Small intestine (tissue), 7 donors: ENCODE data around the gene SATB2. TPM values are rescaled to one million over a fixed set of nuclear protein-coding genes. Genes with fewer than 3 reads are reported as not detected.

Experiments used
- DNase-seq, 2 donors: peaks; one replicate each; pipeline versions ENCODE4 v3.0.0 to v3.0.0-alpha.2; 2013
- FAIRE-seq: peaks from 2 replicates; lab custom pipeline; 2012; peaks lifted over from hg19 to GRCh38; lab: Jason Lieb, UNC
- H3K27ac ChIP-seq, 3 donors: one replicate each; pipeline ENCODE4 v1.5.1; 2013; ENCODE audit warnings: low read length in 2 of 3, mild to moderate bottlenecking in 2 of 3, control low read depth in 1 of 3, inconsistent platforms in 1 of 3, low read depth in 1 of 3, moderate library complexity in 1 of 3
- H3K27me3 ChIP-seq, 3 donors: one replicate each; pipeline ENCODE4 v1.6.1; 2013; ENCODE audit warnings: low read length in 3 of 3, inconsistent platforms in 1 of 3; ENCODE audit not compliant: control insufficient read depth in 3 of 3, insufficient read depth in 3 of 3
- H3K36me3 ChIP-seq, 3 donors: one replicate each; pipeline ENCODE4 v1.6.1; 2013; ENCODE audit warnings: low read length in 3 of 3, inconsistent platforms in 1 of 3, low read depth in 1 of 3, mild to moderate bottlenecking in 1 of 3, moderate library complexity in 1 of 3; ENCODE audit not compliant: control insufficient read depth in 3 of 3, insufficient read depth in 2 of 3
- H3K4me1 ChIP-seq, 3 donors: one replicate each; pipeline ENCODE4 v1.6.1; 2013; ENCODE audit warnings: low read length in 2 of 3, inconsistent platforms in 1 of 3, low read depth in 1 of 3, mild to moderate bottlenecking in 1 of 3, moderate library complexity in 1 of 3; ENCODE audit not compliant: control insufficient read depth in 3 of 3, insufficient read depth in 2 of 3
- H3K4me3 ChIP-seq, 3 donors: one replicate each; pipeline ENCODE4 v1.5.1; 2013; ENCODE audit warnings: low read length in 3 of 3, control low read depth in 1 of 3, inconsistent platforms in 1 of 3, low read depth in 1 of 3, mild to moderate bottlenecking in 1 of 3, moderate library complexity in 1 of 3
- H3K9me3 ChIP-seq, 2 donors: one replicate each; pipeline ENCODE4 v1.6.1; 2013; ENCODE audit warnings: low read depth in 1 of 2, low read length in 1 of 2; ENCODE audit not compliant: control insufficient read depth in 2 of 2, insufficient read depth in 1 of 2
- WGBS, 3 donors: extraction: QIAGEN DNeasy Blood & Tissue Kit; methylation state at CpG; one replicate each; pipeline ENCODE4 v1.1.7; 2013; 5-methylcytosine and 5-hydroxymethylcytosine counted together
- polyA plus RNA-seq, 4 donors: library from polyadenylated mRNA; stranded (reverse) in 3 of 4; unstranded in 1 of 4; fragments of 200-250 nt in 3 of 4; fragments of 120-200 nt in 1 of 4; gene quantifications; one replicate each; pipeline versions ENCODE4 v1.2.1 to v1.2.3, GENCODE V29; 2013
- donor health status: healthy with polysubstance abuse.
- donor health status: control.
- donor health status: control.
- donor health status: Bipolar disorder and iron deficiency.
- donor health status: healthy.

The SATB2 gene
- polyA plus RNA-seq, 4 donors: 1.5 to 33.9 (median 2.0) TPM

- H3K36me3 ChIP-seq: peaks cover 0 to 2% (median 0%) of the 10 kb centered on the region in 3 donors
Measured at GRCh38 chr2:199329466-199329865, 128.3 kb downstream of the SATB2 start.

GRCh38 chr2:199329031-199329430 is 128.7 kb downstream of the SATB2 start:
- no peaks in the 10 kb centered on the region for H3K27me3 ChIP-seq
- FAIRE-seq (no peak), DNase-seq (no peak)
- H3K4me1 ChIP-seq: no peaks in the 10 kb centered on the region
- 93 to 95% (median 94%) methylated on average over 4 of the region's 4 CpGs for WGBS, 3 donors
- no peak overlapping the region for H3K4me3 ChIP-seq
- H3K9me3 ChIP-seq: no peaks in the 10 kb centered on the region
- no peak overlapping the region for H3K27ac ChIP-seq
- H3K36me3 ChIP-seq: peaks cover 0 to 2% (median 0%) of the 10 kb centered on the region in 3 donors

More at GRCh38 chr2:199329466-199329865, 128.3 kb downstream of the SATB2 start:
- no peak overlapping the region for H3K27ac ChIP-seq
- no peaks in the 10 kb centered on the region for H3K4me1 ChIP-seq
- no peak for FAIRE-seq
- H3K9me3 ChIP-seq: no peaks in the 10 kb centered on the region
- WGBS, 3 donors: 57 to 59% (median 57%) methylated on average over 5 of the region's 5 CpGs
- no peaks in the 10 kb centered on the region for H3K27me3 ChIP-seq
- no peak for DNase-seq
- no peak overlapping the region for H3K4me3 ChIP-seq

GRCh38 chr2:199325881-199326280 is 131.9 kb downstream of the SATB2 start:
- no peak for DNase-seq
- 77 to 85% (median 79%) methylated on average over 1 of the region's 1 CpG for WGBS, 3 donors
- Histone ChIP-seq H3K4me3 (no peak overlapping the region), H3K9me3 (no peaks in the 10 kb centered on the region), H3K27ac (no peak overlapping the region), H3K4me1 (no peaks in the 10 kb centered on the region), H3K27me3 (no peaks in the 10 kb centered on the region), H3K36me3 (peaks cover 0 to 2% (median 0%) of the 10 kb centered on the region in 3 donors)
- FAIRE-seq: no peak

- WGBS, 3 donors: 54 to 71% (median 69%) methylated on average over 1 of the region's 1 CpG
- no peaks in the 10 kb centered on the region for H3K4me1 ChIP-seq
- FAIRE-seq: no peak
- H3K36me3 ChIP-seq: no peaks in the 10 kb centered on the region
- no peak overlapping the region for H3K27ac ChIP-seq
- H3K4me3 ChIP-seq: no peak overlapping the region
- no peaks in the 10 kb centered on the region for H3K9me3 ChIP-seq
- DNase-seq: no peak
- no peaks in the 10 kb centered on the region for H3K27me3 ChIP-seq
Measured at GRCh38 chr2:199322151-199322550, 135.6 kb downstream of the SATB2 start.

- FAIRE-seq (no peak), DNase-seq (no peak)
- no peaks in the 10 kb centered on the region for H3K4me1 ChIP-seq
- no peak overlapping the region for H3K4me3 ChIP-seq
- no peaks in the 10 kb centered on the region for H3K9me3 ChIP-seq
- no peak overlapping the region for H3K27ac ChIP-seq
- no peaks in the 10 kb centered on the region for H3K36me3 ChIP-seq
- no peaks in the 10 kb centered on the region for H3K27me3 ChIP-seq
- 94 to 99% (median 96%) methylated on average over 5 of the region's 5 CpGs for WGBS, 3 donors
Measured at GRCh38 chr2:199317646-199318045, 140.1 kb downstream of the SATB2 start.

- no peak for DNase-seq
- FAIRE-seq: no peak
- Histone ChIP-seq H3K27me3 (no peaks in the 10 kb centered on the region), H3K9me3 (no peaks in the 10 kb centered on the region), H3K27ac (no peak overlapping the region), H3K4me1 (no peaks in the 10 kb centered on the region), H3K4me3 (no peak overlapping the region), H3K36me3 (no peaks in the 10 kb centered on the region)
- WGBS, 3 donors: 83 to 91% (median 91%) methylated on average over 3 of the region's 3 CpGs
Measured at GRCh38 chr2:199316851-199317250, 140.9 kb downstream of the SATB2 start.

- Histone ChIP-seq H3K27me3 (no peaks in the 10 kb centered on the region), H3K9me3 (no peaks in the 10 kb centered on the region), H3K4me1 (no peaks in the 10 kb centered on the region), H3K4me3 (no peak overlapping the region), H3K27ac (no peak overlapping the region), H3K36me3 (no peaks in the 10 kb centered on the region)
- WGBS, 3 donors: 76 to 91% (median 80%) methylated on average over 1 of the region's 1 CpG
- DNase-seq (peak; percentile 29 to 53), FAIRE-seq (no peak)
Measured at GRCh38 chr2:199315299-199316179, 142.2 kb downstream of the SATB2 start.

GRCh38 chr2:199312931-199313330 is 144.8 kb downstream of the SATB2 start:
- Histone ChIP-seq H3K27ac (no peak overlapping the region), H3K36me3 (peaks cover 0 to 3% (median 0%) of the 10 kb centered on the region in 3 donors), H3K27me3 (no peaks in the 10 kb centered on the region), H3K4me1 (no peaks in the 10 kb centered on the region), H3K4me3 (no peak overlapping the region), H3K9me3 (no peaks in the 10 kb centered on the region)
- WGBS, 3 donors: 93 to 94% (median 94%) methylated on average over 3 of the region's 3 CpGs
- FAIRE-seq: no peak
- DNase-seq: no peak
